Mammary epithelial cell (primary cell): ENCODE results near the gene IL17D.

ENCODE experiments used
- CTCF ChIP-seq, 2 donors: IDR thresholded peaks in 1 of 2; conservative IDR thresholded peaks in 1 of 2; 2 replicates each; pipeline ENCODE4 v1.5.1; 2011 to 2012; ENCODE audit warnings: inconsistent platforms in 2 of 2, low read length in 2 of 2, mild to moderate bottlenecking in 2 of 2, control low read depth in 1 of 2, low read depth in 1 of 2; ENCODE audit not compliant: insufficient read depth in 1 of 2; ENCODE audit errors: extremely low read depth in 1 of 2
- EZH2 ChIP-seq: IDR thresholded peaks from 2 replicates; pipeline ENCODE4 v1.6.1; 2012; ENCODE audit warnings: low read length, inconsistent platforms, borderline replicate concordance

GRCh38 chr13:20673715-20674114 is 29.8 kb upstream of the IL17D start:
- TF ChIP-seq CTCF (conservative IDR thresholded peaks at IDR 0.05 in 1 of 2, IDR thresholded peaks at IDR 0.05 in 1 of 2; ENCODE audit: extremely low read depth in 1 of 2, insufficient read depth in 1 of 2, low read depth in 1 of 2, low read length in 2 of 2) (no peak), EZH2 (no peak)
